MCF 10A (cell line): ENCODE data around the gene DIAPH1. TPM values are rescaled to one million over a fixed set of nuclear protein-coding genes. Genes with fewer than 3 reads are reported as not detected.

Experiments used
- BruUV-seq: library from RNA; stranded (reverse); fragments of 400-500 nt; replicated peaks from 2 replicates; lab custom pipeline; 2021; lab: Mats Ljungman, UMichigan
- CTCF ChIA-PET: fragments of 300-600 bp; sonication (Branson Sonifier 250); formaldehyde crosslinking; extraction: SDS; loops from one replicate; lab custom pipeline; 2021; ENCODE audit warnings: antibody characterized with exemption, inconsistent platforms; lab: Yijun Ruan, JAX
- POLR2A ChIA-PET: fragments of 300-600, 350-650 bp; sonication (Branson Sonifier 250); formaldehyde crosslinking; extraction: SDS; loops from one replicate; lab custom pipeline; 2020; ENCODE audit warnings: antibody characterized with exemption, inconsistent platforms; lab: Yijun Ruan, JAX
- DNase-seq: peaks from one replicate; pipeline ENCODE4 v3.0.0-alpha.2; 2018; ENCODE audit not compliant: unreplicated experiment
- H3K27ac Mint-ChIP-seq: one replicate; pipeline ENCODE4 v1.8.0; 2022; ENCODE audit warnings: mild to moderate bottlenecking, low read depth, mixed read lengths; ENCODE audit not compliant: unreplicated experiment
- H3K27me3 Mint-ChIP-seq: one replicate; pipeline ENCODE4 v1.8.0; 2022; ENCODE audit warnings: mixed read lengths; ENCODE audit not compliant: insufficient read depth, unreplicated experiment
- H3K36me3 Mint-ChIP-seq: one replicate; pipeline ENCODE4 v1.8.0; 2022; ENCODE audit warnings: mild to moderate bottlenecking, moderate library complexity, mixed read lengths; ENCODE audit not compliant: insufficient read depth, unreplicated experiment
- H3K4me1 Mint-ChIP-seq: one replicate; pipeline ENCODE4 v1.8.0; 2022; ENCODE audit warnings: mixed read lengths; ENCODE audit not compliant: insufficient read depth, unreplicated experiment
- H3K4me3 Mint-ChIP-seq: one replicate; pipeline ENCODE4 v1.8.0; 2022; ENCODE audit warnings: mild to moderate bottlenecking, moderate library complexity, mixed read lengths; ENCODE audit not compliant: unreplicated experiment
- H3K9me3 Mint-ChIP-seq: one replicate; pipeline ENCODE4 v1.8.0; 2022; ENCODE audit warnings: mixed read lengths; ENCODE audit not compliant: unreplicated experiment
- CTCF ChIP-seq: fragments of 200-600 bp; IDR thresholded peaks from one replicate; pipeline ENCODE4 v1.8.0; 2022; ENCODE audit warnings: antibody characterized with exemption, mild to moderate bottlenecking; ENCODE audit not compliant: unreplicated experiment
- intact Hi-C: fragments of 100-400 bp; cut with micrococcal nuclease; formaldehyde crosslinking; loops from 2 replicates; pipeline ENCODE4 v1.14.1; 2022
- total RNA-seq: library from RNA; stranded (reverse); gene quantifications from 2 replicates; pipeline ENCODE4 v1.2.3, GENCODE V29; 2022

DIAPH1 gene
- total RNA-seq, 1 experiment from 2014 or later: 228 TPM

- intact Hi-C loops: no loop called here
- H3K27me3 Mint-ChIP-seq: no peaks in the 10 kb centered on the region
- H3K36me3 Mint-ChIP-seq: peaks cover 51% of the 10 kb centered on the region
- no peak overlapping the region for H3K4me3 Mint-ChIP-seq
- ChIA-PET CTCF (interaction anchor here (0.7 to 11.6 kb wide), 11 partner anchors 10 to 916 kb away, joined by 3 to 213 read pairs (median 6); partner anchors contain the start of gene DIAPH1), POLR2A (interaction anchor here (0.9 to 13.3 kb wide), 5 partner anchors 10 to 35 kb away, joined by 3 to 349 read pairs (median 4); partner anchors contain the start of genes DIAPH1 and FCHSD1)
- peaks cover 25% of the 10 kb centered on the region for H3K4me1 Mint-ChIP-seq
- no TSS peak for BruUV-seq
- DNase-seq: peak; percentile 45
- H3K27ac Mint-ChIP-seq: no peak overlapping the region
- no peaks in the 10 kb centered on the region for H3K9me3 Mint-ChIP-seq
- TF ChIP-seq CTCF: no peak
These were observed 13.8 kb upstream of the DIAPH1 start for GRCh38 chr5:141632650-141633049.

- intact Hi-C loops: no loop called here
- ChIA-PET CTCF (interaction anchor here (0.6 to 11.6 kb wide), 10 partner anchors 8 to 719 kb away, joined by 3 to 213 read pairs (median 4); partner anchors contain the start of gene DIAPH1), POLR2A (interaction anchor here (0.7 to 13.3 kb wide), 4 partner anchors 10 to 383 kb away, joined by 3 to 349 read pairs (median 8); partner anchors contain the start of genes DIAPH1 and RNF14)
- H3K4me1 Mint-ChIP-seq: peaks cover 17% of the 10 kb centered on the region
- no peaks in the 10 kb centered on the region for H3K9me3 Mint-ChIP-seq
- no TSS peak for BruUV-seq
- H3K4me3 Mint-ChIP-seq: no peak overlapping the region
- no peaks in the 10 kb centered on the region for H3K27me3 Mint-ChIP-seq
- no peak for TF ChIP-seq CTCF
- H3K36me3 Mint-ChIP-seq: peaks cover 67% of the 10 kb centered on the region
- no peak overlapping the region for H3K27ac Mint-ChIP-seq
- no peak for DNase-seq
These were observed 11.9 kb upstream of the DIAPH1 start for GRCh38 chr5:141630570-141631140.

GRCh38 chr5:141628175-141628788 is 9.5 kb upstream of the DIAPH1 start:
- no peak for DNase-seq
- Mint-ChIP-seq H3K4me1 (no peaks in the 10 kb centered on the region), H3K27ac (no peak overlapping the region), H3K27me3 (no peaks in the 10 kb centered on the region), H3K9me3 (no peaks in the 10 kb centered on the region), H3K36me3 (peaks cover 73% of the 10 kb centered on the region), H3K4me3 (no peak overlapping the region)
- BruUV-seq: no TSS peak
- ChIA-PET POLR2A (interaction anchor here (13.3 to 15.9 kb wide), 2 partner anchors 5 to 8 kb away, joined by 349 read pairs; partner anchors contain the start of genes DIAPH1, HDAC3 and RELL2), CTCF (interaction anchor here (0.6 to 17.3 kb wide), 6 partner anchors 6 to 241 kb away, joined by 3 to 465 read pairs (median 6); partner anchors contain the start of gene DIAPH1)
- intact Hi-C loops: no loop called here
- TF ChIP-seq CTCF: no peak

DNA sequence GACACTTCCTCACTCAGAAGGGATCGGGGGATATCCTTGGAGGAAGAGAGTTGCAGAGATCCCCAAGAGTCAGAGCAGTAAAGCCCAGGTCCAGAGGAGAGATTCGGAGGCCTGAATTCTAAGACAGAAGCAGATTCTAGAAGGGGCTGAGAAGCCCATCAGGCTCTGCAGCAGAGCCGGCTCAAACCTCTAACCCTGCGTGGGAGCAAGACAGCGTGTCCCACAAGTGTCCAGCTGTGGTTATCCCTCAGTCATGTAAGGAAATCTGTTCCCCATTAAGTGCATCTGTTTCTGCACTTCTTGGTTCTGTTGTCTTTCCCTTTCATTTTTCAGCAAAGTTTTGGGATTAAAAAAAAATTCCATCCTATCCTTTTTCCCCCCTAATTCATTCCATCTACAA is 4.8 kb upstream of the DIAPH1 start:
- intact Hi-C loops: no loop called here
- no peak for TF ChIP-seq CTCF
- Mint-ChIP-seq H3K36me3 (peaks cover 87% of the 10 kb centered on the region), H3K9me3 (no peaks in the 10 kb centered on the region), H3K4me3 (no peak overlapping the region), H3K27me3 (no peaks in the 10 kb centered on the region), H3K27ac (no peak overlapping the region), H3K4me1 (no peaks in the 10 kb centered on the region)
- DNase-seq: no peak
- ChIA-PET POLR2A (interaction anchor here (1.7 to 15.9 kb wide), 2 partner anchors 10 to 31 kb away, joined by 7 to 349 read pairs; partner anchors contain the start of genes HDAC3 and RELL2), CTCF (interaction anchor here (0.6 to 17.3 kb wide), 5 partner anchors 9 to 366 kb away, joined by 3 to 465 read pairs (median 7); partner anchors contain the start of genes HDAC3 and RELL2)
- BruUV-seq: no TSS peak
